HCT116 (cell line): ENCODE results near the gene PHTF1. TPM values are rescaled to one million over a fixed set of nuclear protein-coding genes. Genes with fewer than 3 reads are reported as not detected.

Experiments
- ATAC-seq: fragments of 200-7000 bp; cut with Tn5 transposase; 2 replicates; pipeline ENCODE4 v1.9.1; 2020; ENCODE audit warnings: mild to moderate bottlenecking, moderate library complexity
- BruUV-seq: library from RNA; stranded (reverse); fragments of 400-500 nt; replicated peaks from 2 replicates; lab custom pipeline; 2021; lab: Mats Ljungman, UMichigan
- CTCF ChIA-PET: fragments of 300-600 bp; sonication (Branson Sonifier 250); formaldehyde crosslinking; loops from one replicate; lab custom pipeline; 2021; ENCODE audit warnings: antibody characterized with exemption; lab: Charles Lee
- POLR2A ChIA-PET: fragments of 300-600, 350-600 bp; sonication (Branson Sonifier 250); formaldehyde crosslinking; loops from one replicate; lab custom pipeline; 2021; ENCODE audit warnings: antibody characterized with exemption; lab: Charles Lee
- RAD21 ChIA-PET, 2 experiments: fragments of 300-600 bp; sonication (Branson Sonifier 250); formaldehyde crosslinking; loops; one replicate each; lab custom pipeline; 2023; ENCODE audit warnings: low total read pairs in 2 of 2; ENCODE audit not compliant: uncharacterized antibody in 2 of 2, unreplicated experiment in 2 of 2, low non-redundant PET in 1 of 2; lab: Charles Lee
- DNase-seq: peaks from one replicate; pipeline ENCODE4 v3.0.0-alpha.2; 2010; ENCODE audit warnings: low read depth, low spot score
- H2AFZ ChIP-seq: fragments of 200-600 bp; shearing (Covaris generic), sonication (generic); 2 replicates; pipeline ENCODE4 v1.6.1; 2017; ENCODE audit warnings: low read depth, mixed run types, mixed read lengths, antibody characterized with exemption, low read length; ENCODE audit not compliant: poor library complexity, severe bottlenecking
- H3K27ac ChIP-seq: 2 replicates; pipeline ENCODE4 v1.5.1; 2012; ENCODE audit warnings: low read depth, low read length
- H3K27me3 ChIP-seq: fragments of 200-600 bp; sonication (generic); 2 replicates; pipeline ENCODE4 v1.6.1; 2016; ENCODE audit warnings: mixed run types, low read length, mixed read lengths; ENCODE audit not compliant: insufficient read depth
- H3K36me3 ChIP-seq, 2 experiments: fragments of 200-500 bp in 1 of 2; fragments of 200-600 bp in 1 of 2; sonication (Bioruptor generic) in 1 of 2; sonication (generic) in 1 of 2; 2 replicates each; pipeline versions ENCODE4 v1.5.1 to v1.6.1; 2014 to 2016; ENCODE audit warnings: low read length in 2 of 2, inconsistent platforms in 1 of 2, mixed read lengths in 1 of 2, mixed run types in 1 of 2; ENCODE audit not compliant: insufficient read depth in 2 of 2, control insufficient read depth in 1 of 2
- H3K4me1 ChIP-seq, 2 experiments: fragments of 200-600 bp in 1 of 2; sonication (generic) in 1 of 2; 2 replicates each; pipeline versions ENCODE4 v1.5.1 to v1.6.1; 2012 to 2017; ENCODE audit warnings: low read length in 2 of 2, inconsistent platforms in 1 of 2, mild to moderate bottlenecking in 1 of 2, mixed read lengths in 1 of 2, mixed run types in 1 of 2, moderate library complexity in 1 of 2; ENCODE audit not compliant: insufficient read depth in 2 of 2, control insufficient read depth in 1 of 2
- H3K4me2 ChIP-seq: fragments of 200-600 bp; sonication (generic); 2 replicates; pipeline ENCODE4 v1.6.1; 2017; ENCODE audit warnings: mixed run types, low read length, mixed read lengths
- H3K4me3 ChIP-seq, 2 experiments: fragments of 200-600 bp in 1 of 2; sonication (generic) in 1 of 2; replicated peaks in 1 of 2; 2 replicates each; pipeline ENCODE4 v1.5.1; 2011 to 2016; ENCODE audit warnings: low read length in 2 of 2, control low read depth in 1 of 2, low read depth in 1 of 2, mild to moderate bottlenecking in 1 of 2, mixed read lengths in 1 of 2, mixed run types in 1 of 2
- H3K79me2 ChIP-seq: fragments of 200-600 bp; sonication (generic); 2 replicates; pipeline ENCODE4 v1.6.1; 2017; ENCODE audit warnings: mild to moderate bottlenecking, mixed run types, low read length, moderate library complexity, mixed read lengths; ENCODE audit not compliant: insufficient read depth
- H3K9ac ChIP-seq: fragments of 200-600 bp; sonication (generic); 2 replicates; pipeline ENCODE4 v1.6.1; 2016; ENCODE audit warnings: low read length, mixed read lengths
- H3K9me2 ChIP-seq: fragments of 200-600 bp; sonication (generic), shearing (Covaris generic); 2 replicates; pipeline ENCODE4 v1.6.1; 2017; ENCODE audit warnings: mixed run types, mild to moderate bottlenecking, moderate library complexity; ENCODE audit not compliant: insufficient read depth
- H3K9me3 ChIP-seq, 2 experiments: fragments of 200-500 bp in 1 of 2; fragments of 200-600 bp in 1 of 2; sonication (Bioruptor generic) in 1 of 2; sonication (generic) in 1 of 2; 2 replicates each; pipeline ENCODE4 v1.6.1; 2014 to 2017; ENCODE audit warnings: low read length in 2 of 2, mixed read lengths in 2 of 2, inconsistent platforms in 1 of 2, low read depth in 1 of 2, mild to moderate bottlenecking in 1 of 2, mixed run types in 1 of 2, moderate library complexity in 1 of 2; ENCODE audit not compliant: control insufficient read depth in 1 of 2, insufficient read depth in 1 of 2
- H4K20me1 ChIP-seq: fragments of 200-600 bp; sonication (generic), shearing (Covaris generic); 2 replicates; pipeline ENCODE4 v1.6.1; 2017; ENCODE audit warnings: mixed run types, mild to moderate bottlenecking, moderate library complexity; ENCODE audit not compliant: insufficient read depth
- CBX3 ChIP-seq: IDR thresholded peaks from 2 replicates; pipeline ENCODE4 v1.6.1; 2012; ENCODE audit warnings: low read depth
- CTCF ChIP-seq, 3 experiments: fragments of 200-600 bp in 1 of 3; sonication (generic) in 1 of 3; IDR thresholded peaks in 2 of 3; conservative IDR thresholded peaks in 1 of 3; 2 replicates each; pipeline ENCODE4 v1.5.1; 2012 to 2017; ENCODE audit warnings: low read depth in 2 of 3, low read length in 2 of 3, antibody characterized with exemption in 1 of 3, borderline replicate concordance in 1 of 3, control low read depth in 1 of 3, mild to moderate bottlenecking in 1 of 3, mixed read lengths in 1 of 3, mixed run types in 1 of 3, moderate library complexity in 1 of 3; ENCODE audit not compliant: insufficient read depth in 1 of 3
- EGR1 ChIP-seq: IDR thresholded peaks from 2 replicates; pipeline ENCODE4 v1.6.1; 2012; ENCODE audit warnings: low read depth
- EZH2 ChIP-seq: fragments of 200-600 bp; sonication (generic); IDR thresholded peaks from 2 replicates; pipeline ENCODE4 v1.6.1; 2017; ENCODE audit warnings: antibody characterized with exemption, mixed run types
- EZH2phosphoT487 ChIP-seq: fragments of 200-600 bp; IDR thresholded peaks from 2 replicates; pipeline ENCODE4 v1.6.1; 2018; ENCODE audit warnings: antibody characterized with exemption, borderline replicate concordance
- FOSL1 ChIP-seq: IDR thresholded peaks from 2 replicates; pipeline ENCODE4 v1.6.1; 2012; ENCODE audit warnings: low read depth
- SIN3A ChIP-seq: IDR thresholded peaks from 2 replicates; pipeline ENCODE4 v1.6.1; 2012; ENCODE audit warnings: low read depth
- SP1 ChIP-seq: IDR thresholded peaks from 2 replicates; pipeline ENCODE4 v1.6.1; 2012; ENCODE audit warnings: low read depth
- YY1 ChIP-seq: IDR thresholded peaks from 2 replicates; pipeline ENCODE4 v1.6.1; 2011; ENCODE audit warnings: low read length, low read depth, moderate library complexity, mild to moderate bottlenecking; ENCODE audit not compliant: insufficient replicate concordance; ENCODE audit errors: extremely low read depth
- ZBTB33 ChIP-seq: IDR thresholded peaks from 2 replicates; pipeline ENCODE4 v1.6.1; 2011; ENCODE audit warnings: mild to moderate bottlenecking, low read length, moderate library complexity; ENCODE audit not compliant: insufficient replicate concordance; ENCODE audit errors: extremely low read depth
- ZNF274 ChIP-seq: fragments of 200-500 bp; sonication (Bioruptor generic); IDR thresholded peaks from 2 replicates; pipeline ENCODE4 v1.6.1; 2014; ENCODE audit warnings: mild to moderate bottlenecking, low read depth, low read length, inconsistent platforms
- intact Hi-C: fragments of 100-400 bp; cut with micrococcal nuclease; formaldehyde crosslinking; loops from 2 replicates; pipeline ENCODE4 v1.10.0; 2022
- total RNA-seq: library from RNA; stranded (reverse); gene quantifications from one replicate; pipeline ENCODE4 v1.2.1, GENCODE V29; 2021; ENCODE audit not compliant: unreplicated experiment

The PHTF1 gene
- total RNA-seq, 1 experiment from 2014 or later, result 11.4 TPM

- no peak overlapping the region for H2AFZ ChIP-seq
- no peaks in the 10 kb centered on the region for H3K27me3 ChIP-seq
- H3K9ac ChIP-seq, result no peak overlapping the region
- BruUV-seq, result no TSS peak
- no peaks in the 10 kb centered on the region for H3K9me2 ChIP-seq
- DNase-seq (no peak), ATAC-seq (no peak)
- intact Hi-C loops, result loop anchor here (1.0 kb wide), 1 partner anchor 11 kb away; no protein-coding TSS in a partner anchor
- CTCF ChIA-PET, result no interaction called here
- H3K36me3 ChIP-seq, result peaks cover 6 to 8% of the 10 kb centered on the region in 2 experiments; a peak in 1 of 4 replicates
- H3K27ac ChIP-seq, result no peak overlapping the region
- TF ChIP-seq CTCF (IDR thresholded peaks at IDR 0.05 in 2 of 3, conservative IDR thresholded peaks at IDR 0.05 in 1 of 3; ENCODE audit: borderline replicate concordance in 1 of 3, insufficient read depth in 1 of 3, low read depth in 2 of 3, low read length in 2 of 3) (no peak), SP1 (no peak), EGR1 (no peak), EZH2 (no peak), FOSL1 (no peak), SIN3A (no peak), EZH2phosphoT487 (no peak), YY1 (no peak), ZNF274 (no peak), CBX3 (no peak), ZBTB33 (no peak)
- H3K9me3 ChIP-seq, result no peaks in the 10 kb centered on the region
- POLR2A ChIA-PET, result no interaction called here
- H3K4me2 ChIP-seq, result no peak overlapping the region
- H3K79me2 ChIP-seq, result peaks cover 16% of the 10 kb centered on the region
- H3K4me1 ChIP-seq, result peaks cover 0 to 6% of the 10 kb centered on the region in 2 experiments; a peak in 1 of 4 replicates
- H3K4me3 ChIP-seq, result no peak overlapping the region
- H4K20me1 ChIP-seq, result no peaks in the 10 kb centered on the region
- RAD21 ChIA-PET, result no interaction called here
These were observed 33.7 kb upstream of the PHTF1 start for GRCh38 chr1:113792986-113793385.
